OCI-LY1 (cell line): ENCODE results near the gene NLRP6.

Experiments
- CTCF ChIP-seq: fragments of 200-600 bp; sonication (generic), shearing (Covaris generic); IDR thresholded peaks from 2 replicates; pipeline ENCODE4 v1.5.1; 2017; ENCODE audit warnings: mild to moderate bottlenecking, antibody characterized with exemption, low read length, moderate library complexity, mixed read lengths
- EZH2 ChIP-seq: fragments of 200-600 bp; sonication (generic), shearing (Covaris generic); IDR thresholded peaks from 2 replicates; pipeline ENCODE4 v1.8.0; 2017; ENCODE audit warnings: borderline replicate concordance, mixed run types, mild to moderate bottlenecking, antibody characterized with exemption, low read length, moderate library complexity, mixed read lengths

GRCh38 chr11:269146-269890, 8.9 kb upstream of the NLRP6 start:
- TF ChIP-seq CTCF (no peak), EZH2 (no peak)
